ENCODE data around the gene CKM.

- TF ChIP-seq CTCF (IDR thresholded peaks at IDR 0.05) (no peak), POLR2A (IDR thresholded peaks at IDR 0.05) (no peak)
Measured at GRCh38 chr19:45324349-45324907, 1.8 kb upstream of the CKM start.

Data from thyroid gland (tissue), 4 donors.